ENCODE data around the gene CHRM4. TPM values are rescaled to one million over a fixed set of nuclear protein-coding genes. Genes with fewer than 3 reads are reported as not detected.

CHRM4 gene
- total and polyA plus RNA-seq, 2 of the 13 experiments (the other 11 are each of a cell fraction or from before 2014, with no cell fraction given): 0.13 to 0.21 TPM

DNA sequence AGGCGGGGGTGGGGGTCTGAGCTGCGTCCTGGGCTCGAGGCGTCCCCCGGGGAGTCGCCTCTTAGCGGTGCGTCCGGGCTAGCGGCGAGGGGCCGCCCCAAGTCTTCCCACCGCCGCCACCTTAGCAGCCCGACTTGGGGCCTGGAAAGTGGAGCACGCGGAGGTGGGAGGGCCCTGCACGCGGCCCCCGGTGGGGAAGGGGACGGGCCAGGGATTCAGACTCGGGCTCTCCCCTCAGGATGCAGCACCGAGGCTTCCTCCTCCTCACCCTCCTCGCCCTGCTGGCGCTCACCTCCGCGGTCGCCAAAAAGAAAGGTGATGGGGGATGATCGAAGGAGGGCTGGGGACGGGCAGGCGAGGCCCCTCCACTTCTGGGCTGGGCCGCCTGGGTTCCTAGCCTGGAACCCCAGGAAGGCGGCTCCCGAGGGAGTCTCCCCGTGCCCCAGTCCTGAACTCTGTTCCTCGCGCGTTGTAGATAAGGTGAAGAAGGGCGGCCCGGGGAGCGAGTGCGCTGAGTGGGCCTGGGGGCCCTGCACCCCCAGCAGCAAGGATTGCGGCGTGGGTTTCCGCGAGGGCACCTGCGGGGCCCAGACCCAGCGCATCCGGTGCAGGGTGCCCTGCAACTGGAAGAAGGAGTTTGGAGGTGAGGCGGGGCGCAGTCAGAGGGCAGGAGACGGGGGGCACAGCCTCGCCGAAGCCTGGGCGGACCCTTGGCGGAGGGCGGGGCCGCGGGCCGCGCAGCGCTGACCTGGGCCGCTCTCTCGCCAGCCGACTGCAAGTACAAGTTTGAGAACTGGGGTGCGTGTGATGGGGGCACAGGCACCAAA, 9.5 kb downstream of the CHRM4 start (continued):
- TF ChIP-seq, protein P1, sequence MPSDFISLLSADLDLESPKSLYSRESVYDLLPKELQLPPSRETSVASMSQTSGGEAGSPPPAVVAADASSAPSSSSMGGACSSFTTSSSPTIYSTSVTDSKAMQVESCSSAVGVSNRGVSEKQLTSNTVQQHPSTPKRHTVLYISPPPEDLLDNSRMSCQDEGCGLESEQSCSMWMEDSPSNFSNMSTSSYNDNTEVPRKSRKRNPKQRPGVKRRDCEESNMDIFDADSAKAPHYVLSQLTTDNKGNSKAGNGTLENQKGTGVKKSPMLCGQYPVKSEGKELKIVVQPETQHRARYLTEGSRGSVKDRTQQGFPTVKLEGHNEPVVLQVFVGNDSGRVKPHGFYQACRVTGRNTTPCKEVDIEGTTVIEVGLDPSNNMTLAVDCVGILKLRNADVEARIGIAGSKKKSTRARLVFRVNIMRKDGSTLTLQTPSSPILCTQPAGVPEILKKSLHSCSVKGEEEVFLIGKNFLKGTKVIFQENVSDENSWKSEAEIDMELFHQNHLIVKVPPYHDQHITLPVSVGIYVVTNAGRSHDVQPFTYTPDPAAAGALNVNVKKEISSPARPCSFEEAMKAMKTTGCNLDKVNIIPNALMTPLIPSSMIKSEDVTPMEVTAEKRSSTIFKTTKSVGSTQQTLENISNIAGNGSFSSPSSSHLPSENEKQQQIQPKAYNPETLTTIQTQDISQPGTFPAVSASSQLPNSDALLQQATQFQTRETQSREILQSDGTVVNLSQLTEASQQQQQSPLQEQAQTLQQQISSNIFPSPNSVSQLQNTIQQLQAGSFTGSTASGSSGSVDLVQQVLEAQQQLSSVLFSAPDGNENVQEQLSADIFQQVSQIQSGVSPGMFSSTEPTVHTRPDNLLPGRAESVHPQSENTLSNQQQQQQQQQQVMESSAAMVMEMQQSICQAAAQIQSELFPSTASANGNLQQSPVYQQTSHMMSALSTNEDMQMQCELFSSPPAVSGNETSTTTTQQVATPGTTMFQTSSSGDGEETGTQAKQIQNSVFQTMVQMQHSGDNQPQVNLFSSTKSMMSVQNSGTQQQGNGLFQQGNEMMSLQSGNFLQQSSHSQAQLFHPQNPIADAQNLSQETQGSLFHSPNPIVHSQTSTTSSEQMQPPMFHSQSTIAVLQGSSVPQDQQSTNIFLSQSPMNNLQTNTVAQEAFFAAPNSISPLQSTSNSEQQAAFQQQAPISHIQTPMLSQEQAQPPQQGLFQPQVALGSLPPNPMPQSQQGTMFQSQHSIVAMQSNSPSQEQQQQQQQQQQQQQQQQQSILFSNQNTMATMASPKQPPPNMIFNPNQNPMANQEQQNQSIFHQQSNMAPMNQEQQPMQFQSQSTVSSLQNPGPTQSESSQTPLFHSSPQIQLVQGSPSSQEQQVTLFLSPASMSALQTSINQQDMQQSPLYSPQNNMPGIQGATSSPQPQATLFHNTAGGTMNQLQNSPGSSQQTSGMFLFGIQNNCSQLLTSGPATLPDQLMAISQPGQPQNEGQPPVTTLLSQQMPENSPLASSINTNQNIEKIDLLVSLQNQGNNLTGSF (CRISPR knock-in tag; IDR thresholded peaks at IDR 0.05): no peak
- TF ChIP-seq MAZ (IDR thresholded peaks at IDR 0.05; ENCODE audit: borderline replicate concordance, low read depth, low read length): no peak
- peak; percentile 52; the same call in 1 of the 2 replicates for TF ChIP-seq MAZ (CRISPR knock-in tag; IDR thresholded peaks at IDR 0.05; ENCODE audit: low read depth)
- TF ChIP-seq JUND (CRISPR knock-in tag; IDR thresholded peaks at IDR 0.05): no peak
- TF ChIP-seq ZNF207 (IDR thresholded peaks at IDR 0.05; ENCODE audit: borderline replicate concordance): no peak
- TF ChIP-seq ZNF670 (CRISPR knock-in tag; IDR thresholded peaks at IDR 0.05; ENCODE audit: borderline replicate concordance): 0 out of 2 replicates have a peak, but pooled peaks have one; percentile 28
- TF ChIP-seq, protein P2, sequence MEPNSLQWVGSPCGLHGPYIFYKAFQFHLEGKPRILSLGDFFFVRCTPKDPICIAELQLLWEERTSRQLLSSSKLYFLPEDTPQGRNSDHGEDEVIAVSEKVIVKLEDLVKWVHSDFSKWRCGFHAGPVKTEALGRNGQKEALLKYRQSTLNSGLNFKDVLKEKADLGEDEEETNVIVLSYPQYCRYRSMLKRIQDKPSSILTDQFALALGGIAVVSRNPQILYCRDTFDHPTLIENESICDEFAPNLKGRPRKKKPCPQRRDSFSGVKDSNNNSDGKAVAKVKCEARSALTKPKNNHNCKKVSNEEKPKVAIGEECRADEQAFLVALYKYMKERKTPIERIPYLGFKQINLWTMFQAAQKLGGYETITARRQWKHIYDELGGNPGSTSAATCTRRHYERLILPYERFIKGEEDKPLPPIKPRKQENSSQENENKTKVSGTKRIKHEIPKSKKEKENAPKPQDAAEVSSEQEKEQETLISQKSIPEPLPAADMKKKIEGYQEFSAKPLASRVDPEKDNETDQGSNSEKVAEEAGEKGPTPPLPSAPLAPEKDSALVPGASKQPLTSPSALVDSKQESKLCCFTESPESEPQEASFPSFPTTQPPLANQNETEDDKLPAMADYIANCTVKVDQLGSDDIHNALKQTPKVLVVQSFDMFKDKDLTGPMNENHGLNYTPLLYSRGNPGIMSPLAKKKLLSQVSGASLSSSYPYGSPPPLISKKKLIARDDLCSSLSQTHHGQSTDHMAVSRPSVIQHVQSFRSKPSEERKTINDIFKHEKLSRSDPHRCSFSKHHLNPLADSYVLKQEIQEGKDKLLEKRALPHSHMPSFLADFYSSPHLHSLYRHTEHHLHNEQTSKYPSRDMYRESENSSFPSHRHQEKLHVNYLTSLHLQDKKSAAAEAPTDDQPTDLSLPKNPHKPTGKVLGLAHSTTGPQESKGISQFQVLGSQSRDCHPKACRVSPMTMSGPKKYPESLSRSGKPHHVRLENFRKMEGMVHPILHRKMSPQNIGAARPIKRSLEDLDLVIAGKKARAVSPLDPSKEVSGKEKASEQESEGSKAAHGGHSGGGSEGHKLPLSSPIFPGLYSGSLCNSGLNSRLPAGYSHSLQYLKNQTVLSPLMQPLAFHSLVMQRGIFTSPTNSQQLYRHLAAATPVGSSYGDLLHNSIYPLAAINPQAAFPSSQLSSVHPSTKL (CRISPR knock-in tag; IDR thresholded peaks at IDR 0.05): no peak
- TF ChIP-seq TARDBP (CRISPR knock-in tag; IDR thresholded peaks at IDR 0.05): no peak
- TF ChIP-seq ATF7-NPFF (CRISPR knock-in tag; IDR thresholded peaks at IDR 0.05; ENCODE audit: low read depth): peak; percentile 65; the same call in 1 of the 2 replicates
- TF ChIP-seq, protein P3, sequence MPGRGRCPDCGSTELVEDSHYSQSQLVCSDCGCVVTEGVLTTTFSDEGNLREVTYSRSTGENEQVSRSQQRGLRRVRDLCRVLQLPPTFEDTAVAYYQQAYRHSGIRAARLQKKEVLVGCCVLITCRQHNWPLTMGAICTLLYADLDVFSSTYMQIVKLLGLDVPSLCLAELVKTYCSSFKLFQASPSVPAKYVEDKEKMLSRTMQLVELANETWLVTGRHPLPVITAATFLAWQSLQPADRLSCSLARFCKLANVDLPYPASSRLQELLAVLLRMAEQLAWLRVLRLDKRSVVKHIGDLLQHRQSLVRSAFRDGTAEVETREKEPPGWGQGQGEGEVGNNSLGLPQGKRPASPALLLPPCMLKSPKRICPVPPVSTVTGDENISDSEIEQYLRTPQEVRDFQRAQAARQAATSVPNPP (CRISPR knock-in tag; IDR thresholded peaks at IDR 0.05): no peak
- 0 out of 2 replicates have a peak, but pooled peaks have one; percentile 24 for TF ChIP-seq HNRNPL (IDR thresholded peaks at IDR 0.05; ENCODE audit: low read depth, low read length)
- no peak for TF ChIP-seq POLR2AphosphoS2 (IDR thresholded peaks at IDR 0.05; ENCODE audit: low read depth, low read length)
- no peak for TF ChIP-seq ZC3H13 (CRISPR knock-in tag; IDR thresholded peaks at IDR 0.05)
- TF ChIP-seq ZNF564 (CRISPR knock-in tag; IDR thresholded peaks at IDR 0.05): no peak
- no peak for TF ChIP-seq ZNF256 (CRISPR knock-in tag; conservative IDR thresholded peaks at IDR 0.05)
- 0 out of 2 replicates have a peak, but pooled peaks have one; percentile 25 for TF ChIP-seq ZFP90 (CRISPR knock-in tag; IDR thresholded peaks at IDR 0.05; ENCODE audit: borderline replicate concordance)
- TF ChIP-seq FLYWCH1 (CRISPR knock-in tag; IDR thresholded peaks at IDR 0.05): no peak
- TF ChIP-seq NCOA2 (CRISPR knock-in tag; IDR thresholded peaks at IDR 0.05): no peak
- no peak for TF ChIP-seq ZNF484 (CRISPR knock-in tag; IDR thresholded peaks at IDR 0.05; ENCODE audit: borderline replicate concordance, low read depth)
